ENCODE data around the gene CFAP251.
"Not testable (repeated sequence)": the region's sequence is repeated elsewhere in the genome, so short reads cannot be mapped to it uniquely, and the experiment has no call there.

CFAP251 gene

GRCh38 chr12:121905746-121906145, 12.6 kb upstream of the CFAP251 start:
- no peak for DNase-seq

GRCh38 chr12:121908702-121909101, 9.7 kb upstream of the CFAP251 start:
- DNase-seq = no peak

GRCh38 chr12:121911824-121912585, 6.4 kb upstream of the CFAP251 start:
- no peak for DNase-seq

- peak; percentile 83 for DNase-seq
Observed at GRCh38 chr12:121915841-121916321, 2.5 kb upstream of the CFAP251 start.

GRCh38 chr12:121916719-121917118, 1.7 kb upstream of the CFAP251 start:
- DNase-seq = peak; percentile 78

GRCh38 chr12:121918679-121919038, 267 bp downstream of the CFAP251 start:
- peak; percentile 82 for DNase-seq

GRCh38 chr12:121921066-121921465, 2.7 kb downstream of the CFAP251 start:
- DNase-seq = no peak

- DNase-seq = no peak
Observed at GRCh38 chr12:121925358-121925695, 6.9 kb downstream of the CFAP251 start.

GRCh38 chr12:121926874-121927706, 8.7 kb downstream of the CFAP251 start:
- no peak for DNase-seq

- DNase-seq = no peak
Observed at GRCh38 chr12:121927813-121928212, 9.4 kb downstream of the CFAP251 start.

GRCh38 chr12:121929545-121929944, 11.2 kb downstream of the CFAP251 start:
- not testable (repeated sequence) for DNase-seq

- DNase-seq = no peak
Observed at GRCh38 chr12:121930862-121931261, 12.5 kb downstream of the CFAP251 start.

- no peak for DNase-seq
Observed at GRCh38 chr12:121932176-121932536, 13.8 kb downstream of the CFAP251 start.

- no peak for DNase-seq
Observed at GRCh38 chr12:121932914-121933521, 14.6 kb downstream of the CFAP251 start.

- DNase-seq = no peak
Observed at GRCh38 chr12:121933522-121934308, 15.3 kb downstream of the CFAP251 start.

- no peak for DNase-seq
Observed at GRCh38 chr12:121934309-121934664, 15.9 kb downstream of the CFAP251 start.

GRCh38 chr12:121937654-121938053, 19.3 kb downstream of the CFAP251 start:
- DNase-seq = no peak

- no peak for DNase-seq
Observed at GRCh38 chr12:121939186-121939585, 20.8 kb downstream of the CFAP251 start.

GRCh38 chr12:121939992-121940766, 21.8 kb downstream of the CFAP251 start:
- DNase-seq = no peak

GRCh38 chr12:121942145-121942718, 23.8 kb downstream of the CFAP251 start:
- DNase-seq = no peak

- DNase-seq = no peak
Observed at GRCh38 chr12:121943926-121944325, 25.5 kb downstream of the CFAP251 start.
